ENCODE measurements around the gene PHLPP1.

- no peak for TF ChIP-seq CTCF (conservative IDR thresholded peaks at IDR 0.05; ENCODE audit: low read length)
- TF ChIP-seq EZH2phosphoT487 (IDR thresholded peaks at IDR 0.05; ENCODE audit: borderline replicate concordance, low read depth, low read length): no peak
Observed at GRCh38 chr18:62828091-62828640, 112.8 kb downstream of the PHLPP1 start.

Measured in OCI-LY7 (cell line).